Mesendoderm (in vitro differentiated cells): ENCODE measurements around the gene MCF2L.

Experiments
- DNase-seq: peaks from one replicate; pipeline ENCODE4 v3.0.0; 2013
- H2AK5ac ChIP-seq: 2 replicates; pipeline ENCODE4 v1.6.1; 2013; ENCODE audit warnings: low read length, inconsistent platforms
- H2BK120ac ChIP-seq: 2 replicates; pipeline ENCODE4 v1.6.1; 2013; ENCODE audit warnings: low read depth, mild to moderate bottlenecking, low read length, moderate library complexity, mixed read lengths
- H2BK15ac ChIP-seq: replicated peaks from 2 replicates; pipeline ENCODE4 v1.6.1; 2013; ENCODE audit warnings: low read depth, mild to moderate bottlenecking, moderate library complexity
- H2BK5ac ChIP-seq: 2 replicates; pipeline ENCODE4 v1.6.1; 2013; ENCODE audit warnings: low read length, inconsistent platforms
- H3K18ac ChIP-seq: 2 replicates; pipeline ENCODE4 v1.6.1; 2013; ENCODE audit warnings: mild to moderate bottlenecking, low read length, mixed read lengths
- H3K23ac ChIP-seq: one replicate; pipeline ENCODE4 v1.6.1; 2013; ENCODE audit warnings: low read length
- H3K27ac ChIP-seq: 2 replicates; pipeline ENCODE4 v1.5.1; 2013; ENCODE audit warnings: low read depth, mild to moderate bottlenecking, inconsistent platforms, low read length, moderate library complexity
- H3K27me3 ChIP-seq: 2 replicates; pipeline ENCODE4 v1.6.1; 2013; ENCODE audit warnings: low read length, control low read depth, mild to moderate bottlenecking, inconsistent platforms; ENCODE audit not compliant: insufficient read depth, poor library complexity
- H3K36me3 ChIP-seq: 2 replicates; pipeline ENCODE4 v1.6.1; 2013; ENCODE audit warnings: low read length, inconsistent platforms; ENCODE audit not compliant: control insufficient read depth, insufficient read depth
- H3K4ac ChIP-seq: one replicate; pipeline ENCODE4 v1.6.1; 2013; ENCODE audit warnings: low read depth, mild to moderate bottlenecking, low read length, moderate library complexity
- H3K4me1 ChIP-seq: 2 replicates; pipeline ENCODE4 v1.6.1; 2013; ENCODE audit warnings: low read depth, low read length, inconsistent platforms; ENCODE audit not compliant: control insufficient read depth
- H3K4me2 ChIP-seq: 2 replicates; pipeline ENCODE4 v1.6.1; 2013; ENCODE audit warnings: low read length
- H3K4me3 ChIP-seq: 2 replicates; pipeline ENCODE4 v1.5.1; 2013; ENCODE audit warnings: mild to moderate bottlenecking, low read length
- H3K56ac ChIP-seq: one replicate; pipeline ENCODE4 v1.6.1; 2013; ENCODE audit warnings: low read length
- H3K79me1 ChIP-seq: 2 replicates; pipeline ENCODE4 v1.6.1; 2013; ENCODE audit warnings: low read length, inconsistent platforms
- H3K79me2 ChIP-seq: 2 replicates; pipeline ENCODE4 v1.6.1; 2013; ENCODE audit warnings: mild to moderate bottlenecking, low read length; ENCODE audit not compliant: control insufficient read depth, insufficient read depth
- H3K9ac ChIP-seq: 2 replicates; pipeline ENCODE4 v1.6.1; 2013; ENCODE audit warnings: low read length, inconsistent platforms
- H4K5ac ChIP-seq: one replicate; pipeline ENCODE4 v1.6.1; 2013; ENCODE audit warnings: low read length
- H4K8ac ChIP-seq: one replicate; pipeline ENCODE4 v1.6.1; 2013; ENCODE audit warnings: low read depth, mild to moderate bottlenecking, control low read depth, low read length, moderate library complexity
- WGBS: extraction: QIAGEN DNeasy Blood & Tissue Kit; methylation state at CpG from one replicate; pipeline ENCODE4 v1.1.7; 2013; ENCODE audit warnings: low lambda C conversion rate, missing lambda C conversion rate; ENCODE audit not compliant: insufficient coverage; ENCODE audit errors: extremely low coverage; 5-methylcytosine and 5-hydroxymethylcytosine counted together

The MCF2L gene

DNA sequence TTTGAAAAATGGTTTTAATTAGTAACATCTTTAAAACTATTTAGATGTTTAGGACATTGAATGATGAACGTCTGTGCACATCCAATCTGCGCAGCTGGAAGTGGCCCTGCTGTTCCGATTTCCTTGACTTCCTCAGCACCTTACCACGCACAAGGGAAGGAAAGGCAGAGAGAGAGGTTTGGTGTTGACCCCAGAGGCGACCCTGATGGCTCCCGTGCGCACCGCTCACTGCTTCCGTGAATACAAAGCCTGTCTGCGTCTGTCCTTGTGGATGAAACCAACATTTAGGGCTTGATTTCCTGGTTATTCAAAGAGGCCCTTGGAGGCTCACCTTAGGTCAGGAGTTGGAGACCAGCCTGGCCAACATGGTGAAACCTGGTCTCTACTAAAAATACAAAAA lies 8.5 kb downstream of the MCF2L start:
- Histone ChIP-seq H3K4me2 (no peak overlapping the region), H2BK15ac (no peak overlapping the region), H3K79me2 (no peaks in the 10 kb centered on the region), H3K4ac (no peak overlapping the region), H3K4me3 (no peak overlapping the region), H3K23ac (no peak overlapping the region), H3K36me3 (no peaks in the 10 kb centered on the region), H3K79me1 (no peaks in the 10 kb centered on the region), H4K5ac (no peak overlapping the region), H3K9ac (no peak overlapping the region), H3K27me3 (no peaks in the 10 kb centered on the region), H2AK5ac (no peak overlapping the region), H3K56ac (no peak overlapping the region), H3K4me1 (no peaks in the 10 kb centered on the region), H3K18ac (no peak overlapping the region), H2BK5ac (no peak overlapping the region), H2BK120ac (no peak overlapping the region), H4K8ac (no peak overlapping the region), H3K27ac (no peak overlapping the region)
- no peak for DNase-seq
- WGBS = no CpG with 5 or more reads among the region's 10 CpGs

GRCh38 chr13:112978561-112979405 lies 9.8 kb downstream of the MCF2L start:
- H3K23ac ChIP-seq = no peak overlapping the region
- no peak overlapping the region for H3K18ac ChIP-seq
- no peaks in the 10 kb centered on the region for H3K27me3 ChIP-seq
- no peaks in the 10 kb centered on the region for H3K79me1 ChIP-seq
- no peak overlapping the region for H4K8ac ChIP-seq
- no peak overlapping the region for H3K4ac ChIP-seq
- no peak overlapping the region for H3K4me2 ChIP-seq
- no peak for DNase-seq
- no peaks in the 10 kb centered on the region for H3K4me1 ChIP-seq
- no peak overlapping the region for H3K9ac ChIP-seq
- no peaks in the 10 kb centered on the region for H3K79me2 ChIP-seq
- no peak overlapping the region for H2BK5ac ChIP-seq
- no peak overlapping the region for H2BK120ac ChIP-seq
- H3K36me3 ChIP-seq = no peaks in the 10 kb centered on the region
- H3K27ac ChIP-seq = no peak overlapping the region
- H4K5ac ChIP-seq = no peak overlapping the region
- H3K4me3 ChIP-seq = no peak overlapping the region
- H2AK5ac ChIP-seq = no peak overlapping the region
- H2BK15ac ChIP-seq = no peak overlapping the region
- H3K56ac ChIP-seq = no peak overlapping the region
- no CpG with 5 or more reads among the region's 25 CpGs for WGBS

DNA sequence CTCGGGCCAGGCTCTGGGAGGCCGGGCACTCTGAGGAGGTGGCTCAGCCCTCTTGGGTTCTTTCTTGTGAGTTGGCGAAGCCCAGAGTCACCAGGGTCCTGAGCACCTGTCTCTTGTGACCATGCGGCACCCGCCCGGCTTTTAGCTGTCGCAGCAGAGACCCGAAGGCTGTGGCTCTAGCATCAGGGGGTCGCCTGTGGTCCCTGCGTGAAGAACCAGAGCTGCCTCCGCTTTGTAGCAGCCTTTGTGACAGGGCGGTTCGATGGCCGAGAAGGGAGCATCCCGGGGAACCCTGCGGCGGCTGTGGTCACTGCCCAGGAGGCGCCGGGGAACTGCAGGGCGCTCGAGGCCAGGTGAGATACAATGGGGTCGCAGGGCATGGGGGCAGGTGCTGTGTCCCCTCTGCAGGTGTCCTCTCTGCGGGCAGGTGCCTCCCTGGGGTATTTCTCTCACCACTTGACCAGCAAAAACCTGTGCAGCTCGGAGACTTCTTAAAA lies 10.4 kb downstream of the MCF2L start:
- H2BK120ac ChIP-seq = no peak overlapping the region
- H3K4me1 ChIP-seq = no peaks in the 10 kb centered on the region
- no CpG with 5 or more reads among the region's 24 CpGs for WGBS
- no peak overlapping the region for H3K27ac ChIP-seq
- H3K9ac ChIP-seq = no peak overlapping the region
- no peak overlapping the region for H4K8ac ChIP-seq
- H2BK15ac ChIP-seq = no peak overlapping the region
- no peak overlapping the region for H3K4ac ChIP-seq
- no peaks in the 10 kb centered on the region for H3K79me2 ChIP-seq
- no peak overlapping the region for H4K5ac ChIP-seq
- no peak overlapping the region for H3K4me3 ChIP-seq
- H3K23ac ChIP-seq = no peak overlapping the region
- H3K27me3 ChIP-seq = no peaks in the 10 kb centered on the region
- DNase-seq = no peak
- no peaks in the 10 kb centered on the region for H3K79me1 ChIP-seq
- no peak overlapping the region for H3K56ac ChIP-seq
- H3K18ac ChIP-seq = no peak overlapping the region
- no peak overlapping the region for H2AK5ac ChIP-seq
- H3K36me3 ChIP-seq = no peaks in the 10 kb centered on the region
- H3K4me2 ChIP-seq = no peak overlapping the region
- H2BK5ac ChIP-seq = no peak overlapping the region

GRCh38 chr13:112980434-112980833 lies 11.4 kb downstream of the MCF2L start:
- Histone ChIP-seq H3K18ac (no peak overlapping the region), H3K4me2 (no peak overlapping the region), H3K9ac (no peak overlapping the region), H3K79me1 (no peaks in the 10 kb centered on the region), H3K56ac (no peak overlapping the region), H2BK5ac (no peak overlapping the region), H3K23ac (no peak overlapping the region), H2BK120ac (no peak overlapping the region), H3K27me3 (no peaks in the 10 kb centered on the region), H3K4me1 (no peaks in the 10 kb centered on the region), H2AK5ac (no peak overlapping the region), H4K5ac (no peak overlapping the region), H2BK15ac (no peak overlapping the region), H3K36me3 (no peaks in the 10 kb centered on the region), H3K79me2 (no peaks in the 10 kb centered on the region), H4K8ac (no peak overlapping the region), H3K27ac (no peak overlapping the region), H3K4me3 (no peak overlapping the region), H3K4ac (no peak overlapping the region)
- DNase-seq = no peak
- no CpG with 5 or more reads among the region's 18 CpGs for WGBS

- H4K5ac ChIP-seq = no peak overlapping the region
- H3K36me3 ChIP-seq = no peaks in the 10 kb centered on the region
- H3K18ac ChIP-seq = no peak overlapping the region
- no peak overlapping the region for H3K27ac ChIP-seq
- H3K79me1 ChIP-seq = no peaks in the 10 kb centered on the region
- H4K8ac ChIP-seq = no peak overlapping the region
- no peak overlapping the region for H2BK5ac ChIP-seq
- no peak overlapping the region for H3K23ac ChIP-seq
- H3K79me2 ChIP-seq = no peaks in the 10 kb centered on the region
- no CpG with 5 or more reads among the region's 20 CpGs for WGBS
- H2BK120ac ChIP-seq = no peak overlapping the region
- no peak overlapping the region for H3K56ac ChIP-seq
- H3K4ac ChIP-seq = no peak overlapping the region
- H3K9ac ChIP-seq = no peak overlapping the region
- no peak for DNase-seq
- H2BK15ac ChIP-seq = no peak overlapping the region
- H3K4me1 ChIP-seq = no peaks in the 10 kb centered on the region
- H3K4me3 ChIP-seq = no peak overlapping the region
- H3K4me2 ChIP-seq = no peak overlapping the region
- no peak overlapping the region for H2AK5ac ChIP-seq
- H3K27me3 ChIP-seq = no peaks in the 10 kb centered on the region
Observed at GRCh38 chr13:112981451-112981850, 12.4 kb downstream of the MCF2L start.
